ENCODE results near the gene TMEM43. TPM values are rescaled to one million over a fixed set of nuclear protein-coding genes. Genes with fewer than 3 reads are reported as not detected.

Gene TMEM43
- total RNA-seq, 2 experiments from 2014 or later: 40.0 to 40.3 TPM

DNA sequence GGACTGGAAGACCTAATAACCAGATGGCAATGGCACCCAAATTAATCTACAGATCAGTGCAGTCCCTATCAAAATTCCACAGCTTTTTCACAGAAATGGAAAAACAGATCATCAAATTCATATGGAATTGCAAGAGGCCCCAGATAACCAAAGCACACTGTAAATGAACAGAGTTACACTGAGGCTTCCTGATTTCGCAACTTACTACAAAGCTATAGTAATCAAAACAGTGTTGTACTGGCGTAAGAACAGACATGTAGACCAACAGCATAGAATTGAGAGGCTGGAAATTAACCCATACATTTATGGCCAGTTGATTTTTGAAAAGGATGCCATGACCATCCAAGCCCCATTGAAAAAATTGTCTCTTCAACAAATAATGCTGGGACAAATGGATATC lies 37.3 kb downstream of the TMEM43 start:
- POLR2A ChIA-PET: interaction anchor here (0.6 kb wide), 1 partner anchor 13 kb away, joined by 3 read pairs; no protein-coding TSS in a partner anchor

DNA sequence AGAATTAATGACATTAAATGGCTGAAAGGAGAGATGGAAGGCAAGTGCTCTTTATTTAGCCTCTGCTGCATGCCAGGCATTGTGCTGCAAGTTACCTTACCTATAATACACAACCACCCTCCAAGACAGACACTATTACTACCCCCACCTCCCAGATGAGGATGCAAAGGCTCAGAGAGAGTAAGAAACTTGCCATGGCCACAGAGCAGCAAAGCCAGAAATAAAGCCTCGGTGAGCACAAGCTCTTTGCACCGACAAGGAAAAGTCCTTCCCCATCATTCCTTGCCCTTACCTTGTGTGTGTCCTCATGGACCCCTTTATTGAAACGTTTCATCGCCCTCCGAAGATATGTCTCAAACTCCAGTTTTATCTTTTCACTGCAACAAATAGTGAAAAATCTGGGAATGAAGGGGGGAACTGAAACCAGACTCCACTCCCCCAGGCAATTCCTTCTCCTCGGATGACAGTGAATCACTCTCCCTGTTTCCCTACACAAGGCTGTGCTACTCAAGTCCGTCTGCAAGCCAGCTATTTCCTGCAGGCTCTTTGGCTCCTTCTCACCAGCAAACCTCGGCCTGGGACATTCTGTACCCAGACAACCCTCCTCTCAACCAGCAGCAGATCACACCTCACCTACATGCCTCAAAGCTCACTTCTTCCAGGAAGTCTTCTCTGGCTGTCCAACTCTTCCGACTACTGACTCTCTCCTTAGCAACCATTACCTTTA lies 42.2 kb downstream of the TMEM43 start:
- ChIA-PET CTCF (no interaction called here), POLR2A (interaction anchor here (0.5 kb wide), 1 partner anchor 1183 kb away, joined by 3 read pairs; no protein-coding TSS in a partner anchor)

More for the DNA sequence above, 37.3 kb downstream of the TMEM43 start:
- CTCF ChIA-PET: no interaction called here

DNA sequence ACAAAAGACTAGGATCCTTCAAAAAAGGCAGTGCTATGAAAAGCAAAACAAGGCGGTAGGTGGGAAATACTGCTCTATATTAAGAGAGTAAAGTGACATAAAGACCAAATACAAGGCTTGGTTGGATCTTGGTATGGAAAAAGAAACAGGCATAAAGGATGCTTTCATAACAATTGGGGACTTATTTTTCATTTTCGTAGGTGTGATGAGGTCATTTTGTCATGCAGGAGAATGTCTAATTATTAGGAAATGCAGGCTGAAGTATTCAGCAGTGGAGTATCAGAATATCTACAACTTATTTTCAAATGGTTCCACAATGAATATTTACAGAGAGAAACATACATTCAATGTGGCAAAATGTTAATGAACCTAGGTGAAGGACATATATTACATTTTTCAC lies 44.6 kb downstream of the TMEM43 start:
- ChIA-PET POLR2A (no interaction called here), CTCF (no interaction called here)

DNA sequence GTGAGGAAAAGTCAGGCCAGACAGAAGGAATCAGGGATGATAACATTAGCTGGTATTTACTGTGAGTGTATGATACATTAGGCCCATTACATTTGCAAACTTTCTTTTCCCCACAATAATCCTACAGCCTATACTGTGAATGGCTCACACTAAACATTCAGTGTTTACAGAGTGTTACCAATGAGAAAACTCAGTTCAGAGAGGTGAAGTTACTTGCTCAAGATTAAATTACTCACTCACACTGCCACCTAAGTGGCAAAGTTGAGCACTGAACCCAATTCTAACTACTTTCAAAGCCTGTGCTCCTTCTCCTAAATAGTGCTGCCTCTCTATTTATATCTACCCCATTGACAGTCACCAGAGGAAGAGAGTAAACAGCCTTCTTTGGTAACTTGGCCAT lies 45.0 kb downstream of the TMEM43 start:
- CTCF ChIA-PET: no interaction called here
- POLR2A ChIA-PET: no interaction called here

DNA sequence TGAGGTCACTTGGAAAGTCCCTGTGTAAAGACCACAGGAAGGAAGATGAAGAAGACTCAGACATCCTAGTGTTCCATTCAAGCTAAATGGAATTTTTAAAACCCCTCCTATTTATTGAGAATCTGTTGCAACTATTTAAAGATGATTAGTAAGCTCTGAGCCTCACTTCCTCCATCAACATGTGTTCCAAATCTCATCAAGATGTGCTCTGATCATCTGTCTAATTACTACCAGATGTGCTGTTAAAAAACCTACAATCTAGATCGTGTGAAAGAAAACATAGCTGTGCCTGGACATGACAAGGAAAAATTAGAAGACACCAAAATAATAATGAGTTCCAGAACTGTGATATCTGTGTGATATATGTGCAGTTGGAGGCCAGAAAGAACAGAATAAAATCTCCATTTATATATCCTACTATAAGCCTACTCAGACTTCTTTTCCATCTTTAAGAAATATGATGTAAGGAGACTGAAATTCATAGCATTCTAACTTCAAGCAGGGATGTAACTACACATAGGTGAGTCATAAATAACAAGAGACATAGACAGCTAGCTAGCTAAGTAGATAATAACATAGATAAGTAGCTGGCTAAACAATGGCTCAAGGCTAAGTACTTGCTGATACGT lies 45.8 kb downstream of the TMEM43 start:
- ChIA-PET CTCF (no interaction called here), POLR2A (no interaction called here)

DNA sequence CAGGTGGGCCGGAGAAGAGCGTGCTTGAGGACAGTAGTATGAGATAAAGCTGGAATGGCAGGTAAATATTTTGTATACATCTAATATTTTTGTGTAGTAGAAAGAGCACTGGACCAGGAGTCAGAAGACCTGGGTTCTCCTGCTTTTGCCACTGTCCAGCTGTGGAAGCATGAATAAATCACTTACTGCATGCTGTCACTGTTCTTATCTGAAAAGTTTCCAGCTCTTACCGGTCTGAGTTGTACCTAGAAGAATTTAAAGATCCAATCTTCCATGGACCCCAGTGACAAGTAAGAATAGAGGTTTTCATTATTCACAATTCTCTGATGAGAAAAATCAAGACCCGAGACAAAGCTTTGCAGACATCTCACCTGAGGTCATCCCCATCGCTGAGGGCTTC lies 47.6 kb downstream of the TMEM43 start:
- CTCF ChIA-PET: no interaction called here
- POLR2A ChIA-PET: no interaction called here

DNA sequence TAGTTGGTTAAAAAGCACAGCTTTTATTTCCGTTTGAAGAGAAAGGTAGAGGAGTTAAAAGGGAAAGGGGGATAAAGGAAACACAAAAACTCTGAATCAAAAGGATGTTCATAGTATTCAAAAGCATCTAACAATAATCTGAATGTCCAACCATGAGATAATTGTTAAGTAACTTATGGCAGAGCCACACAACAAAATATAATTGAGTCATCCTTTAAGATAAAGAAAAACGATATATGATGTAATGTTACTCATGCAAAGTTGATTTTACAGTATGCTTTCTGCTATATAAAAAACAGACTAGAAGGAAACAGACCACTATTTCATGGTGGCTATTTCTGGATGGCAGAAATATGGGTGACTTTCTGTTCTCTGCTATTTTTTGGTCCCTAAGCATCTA lies 49.6 kb downstream of the TMEM43 start:
- POLR2A ChIA-PET: no interaction called here
- CTCF ChIA-PET: no interaction called here

DNA sequence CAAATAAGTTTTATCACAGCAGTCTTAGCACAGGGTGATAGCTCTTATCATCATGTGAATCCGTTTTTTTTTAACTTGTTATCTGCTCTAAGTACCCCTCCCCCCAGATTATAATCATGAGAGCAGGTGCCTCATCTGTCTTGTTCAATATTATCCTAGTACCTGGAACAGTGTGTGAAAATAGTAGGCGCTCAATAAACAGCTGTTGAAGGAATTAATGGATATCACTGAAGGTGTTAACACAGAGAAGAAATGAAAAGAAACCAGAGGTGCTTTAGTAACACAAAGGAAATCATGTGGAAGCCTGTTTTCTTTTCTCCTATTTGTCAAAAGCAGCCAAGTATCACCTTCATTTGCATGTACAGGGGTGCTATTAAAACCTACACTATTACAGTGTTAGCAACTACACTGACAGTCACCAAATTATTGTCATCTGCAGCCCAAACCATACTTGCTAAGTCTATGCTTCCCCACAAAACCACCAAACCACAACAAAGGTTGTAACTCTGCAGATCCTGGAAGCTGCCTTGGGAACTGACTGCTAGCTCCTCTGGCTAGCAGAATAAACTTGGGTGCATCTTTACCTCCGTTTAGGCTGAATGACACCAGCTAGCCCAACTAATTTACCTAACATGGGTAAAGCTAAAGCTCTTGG lies 50.7 kb downstream of the TMEM43 start:
- CTCF ChIA-PET: no interaction called here
- POLR2A ChIA-PET: interaction anchor here (1.0 kb wide), 1 partner anchor 14 kb away, joined by 3 read pairs; no protein-coding TSS in a partner anchor

DNA sequence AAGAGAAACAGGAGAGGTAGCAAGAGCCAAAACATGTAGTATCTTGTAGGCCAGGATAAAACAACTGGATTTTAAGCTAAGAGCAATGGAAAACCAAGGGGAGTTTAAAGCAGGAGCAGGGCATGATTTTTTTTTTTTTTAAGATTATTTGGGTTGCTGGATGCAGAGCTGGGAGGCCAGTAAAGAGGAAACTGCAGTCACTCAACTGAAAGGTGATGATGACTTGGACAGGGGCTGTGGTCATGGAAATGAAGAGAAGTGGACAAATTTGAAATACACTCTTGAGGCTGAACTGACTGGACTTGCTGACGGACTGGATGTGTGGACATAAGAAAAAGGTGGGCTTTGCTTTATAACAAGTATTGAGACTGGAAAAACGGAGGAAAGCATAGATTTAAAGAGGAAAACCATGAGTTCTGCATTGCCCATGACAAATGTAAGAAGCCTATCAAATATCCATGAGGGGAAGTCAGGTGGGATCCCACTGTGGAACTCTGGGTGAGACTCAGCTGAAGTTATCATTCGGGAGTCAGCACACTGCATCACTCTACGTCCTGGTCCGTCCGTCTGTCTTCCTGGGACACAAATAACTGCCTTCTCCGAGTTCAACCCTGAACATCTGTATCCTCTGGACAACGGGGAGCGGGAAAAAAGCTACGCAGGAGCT lies 52.9 kb downstream of the TMEM43 start:
- ChIA-PET CTCF (interaction anchor here (1.3 to 2.4 kb wide), 2 partner anchors 52 to 281 kb away, joined by 6 to 8 read pairs; partner anchors contain the start of genes CHCHD4 and TMEM43), POLR2A (interaction anchor here (0.8 to 2.6 kb wide), 8 partner anchors 35 to 475 kb away, joined by 3 to 33 read pairs (median 4); partner anchors contain the start of genes CCDC174, CHCHD4, SLC6A6 and TMEM43)

DNA sequence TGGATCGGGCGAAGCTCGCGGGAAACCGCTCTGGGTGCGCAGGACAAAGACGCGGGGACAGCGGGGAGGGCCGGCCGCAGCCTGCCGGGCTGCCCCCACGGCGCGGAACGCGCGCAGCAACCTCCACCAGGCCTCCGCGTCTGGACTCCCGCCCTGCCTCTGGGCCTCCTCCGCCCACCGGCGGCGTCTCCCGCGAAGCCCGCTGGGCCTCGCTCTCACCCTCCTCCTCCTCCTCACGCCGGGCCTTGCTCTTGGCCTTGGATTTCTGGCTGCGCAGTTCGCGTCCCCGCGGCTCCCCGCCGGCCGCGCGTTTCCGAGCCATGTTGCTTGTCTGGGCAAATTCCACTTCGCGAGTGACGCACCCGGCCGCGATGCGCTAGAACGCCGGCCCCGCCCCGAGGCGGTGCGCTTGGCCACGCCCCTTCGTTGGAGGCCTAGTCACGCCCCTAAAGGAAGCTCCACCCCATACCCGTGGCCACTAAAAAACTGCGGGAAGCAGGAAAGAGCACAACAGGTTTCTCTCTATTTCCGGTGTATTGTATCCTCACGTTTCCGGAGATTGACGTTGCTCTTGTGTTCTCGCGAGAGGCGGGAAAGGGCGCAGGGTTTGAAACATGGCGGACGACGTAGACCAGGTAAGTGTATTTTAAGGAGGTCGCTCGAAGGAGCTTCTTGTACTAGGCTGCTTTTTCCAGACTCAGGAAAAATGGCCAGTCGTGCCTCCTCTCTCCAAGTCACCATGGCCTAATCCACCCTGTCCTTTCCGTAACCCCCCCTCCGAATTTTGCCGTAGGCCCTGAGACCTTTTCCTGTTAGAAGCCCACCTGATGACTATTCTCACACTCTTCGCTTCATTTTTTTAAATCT lies 53.6 kb downstream of the TMEM43 start, which contains the start of the genes LSM3 and XPC:
Gene LSM3 (plus strand): TSS at position 571 of the 867 bp plus-strand sequence. CDS start 44 bp downstream, at position 615.
Gene XPC (minus strand): TSS at position 355 of the 867 bp plus-strand sequence. CDS start 33 bp downstream, at position 322.
- ChIA-PET CTCF (interaction anchor here (0.6 to 2.4 kb wide), 6 partner anchors 26 to 816 kb away, joined by 3 to 10 read pairs (median 6); partner anchors contain the start of genes CHCHD4 and TMEM43), POLR2A (interaction anchor here (0.6 to 2.6 kb wide), 11 partner anchors 10 to 928 kb away, joined by 3 to 33 read pairs (median 5); partner anchors contain the start of genes CCDC174, CHCHD4, SLC6A6 and TMEM43)

DNA sequence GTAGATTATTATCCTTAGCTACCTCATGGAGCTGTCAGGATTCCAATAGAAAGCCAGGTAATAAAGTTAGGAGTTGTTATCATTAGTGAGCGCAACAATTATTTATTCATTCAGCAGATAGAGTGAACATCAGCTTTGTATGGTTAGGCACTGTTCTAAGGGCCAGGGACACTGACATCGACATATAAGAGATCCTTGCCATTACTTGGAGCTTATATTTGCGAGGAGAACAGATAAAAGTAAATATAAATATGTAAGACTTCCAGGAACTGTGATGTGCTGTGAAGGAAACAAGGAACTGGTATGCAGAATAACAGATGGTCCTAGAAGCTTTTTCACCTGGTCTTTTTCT lies 54.2 kb downstream of the TMEM43 start:
- POLR2A ChIA-PET: interaction anchor here (0.6 to 2.6 kb wide), 11 partner anchors 9 to 928 kb away, joined by 3 to 33 read pairs (median 5); partner anchors contain the start of genes CCDC174, CHCHD4, SLC6A6 and TMEM43
- CTCF ChIA-PET: interaction anchor here (0.6 to 2.4 kb wide), 5 partner anchors 25 to 816 kb away, joined by 3 to 10 read pairs (median 7); partner anchors contain the start of genes CHCHD4 and TMEM43

DNA sequence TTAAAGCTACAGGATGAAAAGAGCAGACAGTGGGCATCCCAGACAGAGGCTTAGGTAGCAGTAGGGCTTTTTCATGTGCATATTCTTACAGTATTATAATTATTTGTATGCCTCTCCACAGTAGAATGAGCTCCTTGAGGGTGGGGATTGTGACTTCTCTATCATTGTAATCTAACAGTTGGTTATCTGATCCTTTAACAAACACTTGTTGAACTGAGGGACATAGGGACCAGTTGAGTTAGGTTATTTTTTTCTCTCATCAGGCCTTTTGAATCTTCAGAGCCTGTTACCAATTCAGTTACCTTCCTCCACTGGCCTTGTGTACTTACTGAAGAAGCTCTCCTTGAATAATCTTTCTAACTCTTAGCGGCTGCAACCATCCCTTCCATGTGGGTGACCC lies 54.9 kb downstream of the TMEM43 start:
- ChIA-PET POLR2A (interaction anchor here (0.6 to 1.6 kb wide), 2 partner anchors 20 to 58 kb away, joined by 3 to 7 read pairs; no protein-coding TSS in a partner anchor), CTCF (interaction anchor here (1.5 to 1.9 kb wide), 2 partner anchors 24 to 36 kb away, joined by 7 to 10 read pairs; no protein-coding TSS in a partner anchor)

DNA sequence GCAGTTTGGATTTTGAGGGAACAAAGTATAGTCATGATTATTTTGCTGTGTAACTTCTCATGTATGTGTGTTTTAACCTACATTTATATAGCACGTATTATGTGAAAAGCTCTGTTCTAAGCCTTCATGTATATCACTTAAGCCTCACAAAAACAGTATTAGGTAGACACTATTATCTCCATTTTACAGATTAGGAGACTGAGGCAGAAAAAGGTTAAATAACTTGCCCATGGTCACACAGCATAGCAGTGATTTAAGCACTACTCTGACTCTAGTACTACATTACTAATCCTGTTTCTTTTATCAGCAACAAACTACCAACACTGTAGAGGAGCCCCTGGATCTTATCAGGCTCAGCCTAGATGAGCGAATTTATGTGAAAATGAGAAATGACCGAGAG lies 56.4 kb downstream of the TMEM43 start:
- ChIA-PET POLR2A (no interaction called here), CTCF (interaction anchor here (0.6 kb wide), 1 partner anchor 133 kb away, joined by 3 read pairs; no protein-coding TSS in a partner anchor)

DNA sequence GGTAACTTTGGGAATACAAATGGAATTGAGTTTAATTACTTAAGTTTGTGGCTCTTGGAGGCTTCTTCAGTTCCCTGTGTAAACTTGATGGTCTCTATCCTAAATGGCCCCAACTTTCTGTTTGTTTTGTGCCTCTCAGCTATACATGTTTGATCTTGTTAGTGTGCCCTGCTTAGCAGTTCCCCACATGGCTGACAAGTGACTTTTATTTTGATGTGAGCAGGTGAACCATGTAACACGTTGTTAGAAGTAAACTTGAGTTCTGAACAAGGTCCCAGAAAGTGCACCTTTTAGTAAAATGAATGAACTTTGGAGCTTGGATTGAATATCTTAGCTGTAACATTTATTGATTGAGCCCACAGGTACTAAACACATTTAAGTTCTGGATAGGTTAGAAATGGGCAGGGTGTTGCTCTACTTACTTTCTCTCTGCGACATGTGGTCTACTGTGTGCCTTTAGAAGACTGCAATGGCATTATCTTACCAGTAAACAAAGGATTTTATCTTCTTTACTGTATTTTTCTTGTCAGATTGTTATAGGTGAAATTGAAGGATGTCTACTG lies 58.2 kb downstream of the TMEM43 start:
- ChIA-PET POLR2A (no interaction called here), CTCF (no interaction called here)

DNA sequence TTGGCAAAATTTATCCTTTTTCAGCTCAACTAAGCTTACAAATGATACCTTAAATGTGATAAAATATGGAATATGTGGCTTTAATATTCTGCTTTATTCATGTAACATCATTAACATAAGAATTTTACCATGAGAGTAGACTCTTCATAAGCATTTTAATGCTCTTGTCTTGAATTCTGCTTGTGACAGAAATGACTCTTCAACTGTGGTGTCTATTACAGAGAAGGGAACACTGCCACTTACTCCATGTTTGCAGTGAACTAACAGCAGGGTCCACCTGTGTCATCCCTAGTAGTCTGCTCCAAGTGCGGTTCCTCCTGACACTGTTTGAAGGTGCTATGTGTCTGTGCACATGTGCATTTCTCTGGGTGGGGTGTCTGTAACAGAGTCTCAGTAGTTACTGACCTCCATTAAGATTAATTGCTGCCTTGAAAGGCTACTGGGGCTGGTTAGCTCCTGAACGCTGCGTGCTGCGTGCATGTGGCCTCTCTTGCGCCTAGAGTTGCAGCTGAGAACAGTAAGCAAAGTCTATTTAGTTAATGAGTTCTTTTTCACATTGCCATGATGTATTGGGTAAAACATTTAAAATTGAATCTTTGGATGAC lies 62.1 kb downstream of the TMEM43 start:
- ChIA-PET CTCF (no interaction called here), POLR2A (no interaction called here)

DNA sequence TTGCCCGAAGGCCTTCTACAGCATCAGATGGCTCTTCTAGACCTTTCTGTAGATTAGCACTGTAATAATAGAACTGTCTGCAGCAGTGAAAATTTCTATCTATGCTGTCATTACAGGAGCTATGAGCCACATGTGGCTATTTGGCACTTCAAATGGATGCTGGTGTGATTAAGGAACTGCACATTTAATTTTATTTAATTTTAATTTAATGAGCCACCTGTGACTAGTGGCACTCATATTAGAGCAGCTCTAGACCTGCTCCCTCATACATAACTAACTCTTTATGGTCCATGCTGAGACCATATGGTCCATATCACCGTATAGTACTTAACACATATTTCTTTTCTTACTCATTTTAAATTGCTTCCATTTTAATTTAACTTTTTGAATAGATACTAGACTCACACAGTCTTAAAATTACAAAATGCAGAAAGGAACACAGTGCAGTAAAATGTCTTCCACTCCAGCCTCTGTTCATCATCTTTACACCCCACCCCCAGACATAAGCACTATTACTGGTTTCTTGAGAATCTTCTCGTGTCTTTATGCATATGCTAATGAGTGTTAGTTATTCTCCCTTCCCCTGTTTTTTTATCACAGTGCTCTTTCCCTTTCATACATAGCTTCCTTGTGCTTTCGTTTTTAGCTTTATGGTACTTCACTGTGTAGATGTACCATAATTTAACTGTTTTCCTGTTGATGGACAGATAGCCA lies 63.3 kb downstream of the TMEM43 start:
- POLR2A ChIA-PET: interaction anchor here (1.1 kb wide), 1 partner anchor 10 kb away, joined by 4 read pairs; the partner anchor contains the start of genes LSM3 and XPC
- CTCF ChIA-PET: interaction anchor here (1.9 kb wide), 1 partner anchor 15 kb away, joined by 4 read pairs; no protein-coding TSS in a partner anchor
